Amygdala (tissue), 56 donors: ENCODE measurements around the gene PHOX2B.

Experiments
- DNase-seq, 56 donors: peaks; one replicate each; lab custom pipeline; 2025; lab: John Stamatoyannopoulos, UW

PHOX2B gene

GRCh38 chr4:41748571-41749475, at the start of gene PHOX2B:
Gene PHOX2B (minus strand): TSS chr4:41748725. CDS start chr4:41748610, 115 bp downstream.
- no peak for DNase-seq

GRCh38 chr4:41797260-41797659, 48.7 kb upstream of the PHOX2B start:
- DNase-seq, result no peak

- no peak for DNase-seq
Measured at GRCh38 chr4:41796545-41797210, 48.2 kb upstream of the PHOX2B start.

GRCh38 chr4:41795796-41796385, 47.4 kb upstream of the PHOX2B start:
- DNase-seq, result no peak

GRCh38 chr4:41792166-41792565, 43.6 kb upstream of the PHOX2B start:
- no peak for DNase-seq

GRCh38 chr4:41791557-41791956, 43.0 kb upstream of the PHOX2B start:
- no peak for DNase-seq

GRCh38 chr4:41787931-41788330, 39.4 kb upstream of the PHOX2B start:
- no peak for DNase-seq

- DNase-seq, result no peak
Measured at GRCh38 chr4:41785665-41786064, 37.1 kb upstream of the PHOX2B start.

- no peak for DNase-seq
Measured at GRCh38 chr4:41784191-41784979, 35.9 kb upstream of the PHOX2B start.

GRCh38 chr4:41776466-41776865, 27.9 kb upstream of the PHOX2B start:
- no peak for DNase-seq

- DNase-seq, result no peak
Measured at GRCh38 chr4:41763729-41764128, 15.2 kb upstream of the PHOX2B start.

GRCh38 chr4:41758884-41759283, 10.4 kb upstream of the PHOX2B start:
- DNase-seq, result no peak

- no peak for DNase-seq
Measured at GRCh38 chr4:41757521-41758156, 9.1 kb upstream of the PHOX2B start.

- DNase-seq, result no peak
Measured at GRCh38 chr4:41753942-41754341, 5.4 kb upstream of the PHOX2B start.

GRCh38 chr4:41752081-41752836, 3.7 kb upstream of the PHOX2B start:
- DNase-seq, result no peak

- DNase-seq, result no peak
Measured at GRCh38 chr4:41751449-41752061, 3.0 kb upstream of the PHOX2B start.

- no peak for DNase-seq
Measured at GRCh38 chr4:41750626-41751448, 2.3 kb upstream of the PHOX2B start.

- DNase-seq, result no peak
Measured at GRCh38 chr4:41750121-41750625, 1.6 kb upstream of the PHOX2B start.
